HG03139 (cell line): ENCODE results near the gene ZCWPW2.

Experiments used
- ATAC-seq: cut with Tn5 transposase; IDR thresholded peaks from one replicate; pipeline ENCODE4 v1.9.1; 2021; ENCODE audit not compliant: unreplicated experiment

Gene ZCWPW2, protein sequence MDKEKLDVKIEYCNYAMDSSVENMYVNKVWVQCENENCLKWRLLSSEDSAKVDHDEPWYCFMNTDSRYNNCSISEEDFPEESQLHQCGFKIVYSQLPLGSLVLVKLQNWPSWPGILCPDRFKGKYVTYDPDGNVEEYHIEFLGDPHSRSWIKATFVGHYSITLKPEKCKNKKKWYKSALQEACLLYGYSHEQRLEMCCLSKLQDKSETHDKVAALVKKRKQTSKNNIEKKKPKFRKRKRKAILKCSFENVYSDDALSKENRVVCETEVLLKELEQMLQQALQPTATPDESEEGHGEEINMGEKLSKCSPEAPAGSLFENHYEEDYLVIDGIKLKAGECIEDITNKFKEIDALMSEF

DNA sequence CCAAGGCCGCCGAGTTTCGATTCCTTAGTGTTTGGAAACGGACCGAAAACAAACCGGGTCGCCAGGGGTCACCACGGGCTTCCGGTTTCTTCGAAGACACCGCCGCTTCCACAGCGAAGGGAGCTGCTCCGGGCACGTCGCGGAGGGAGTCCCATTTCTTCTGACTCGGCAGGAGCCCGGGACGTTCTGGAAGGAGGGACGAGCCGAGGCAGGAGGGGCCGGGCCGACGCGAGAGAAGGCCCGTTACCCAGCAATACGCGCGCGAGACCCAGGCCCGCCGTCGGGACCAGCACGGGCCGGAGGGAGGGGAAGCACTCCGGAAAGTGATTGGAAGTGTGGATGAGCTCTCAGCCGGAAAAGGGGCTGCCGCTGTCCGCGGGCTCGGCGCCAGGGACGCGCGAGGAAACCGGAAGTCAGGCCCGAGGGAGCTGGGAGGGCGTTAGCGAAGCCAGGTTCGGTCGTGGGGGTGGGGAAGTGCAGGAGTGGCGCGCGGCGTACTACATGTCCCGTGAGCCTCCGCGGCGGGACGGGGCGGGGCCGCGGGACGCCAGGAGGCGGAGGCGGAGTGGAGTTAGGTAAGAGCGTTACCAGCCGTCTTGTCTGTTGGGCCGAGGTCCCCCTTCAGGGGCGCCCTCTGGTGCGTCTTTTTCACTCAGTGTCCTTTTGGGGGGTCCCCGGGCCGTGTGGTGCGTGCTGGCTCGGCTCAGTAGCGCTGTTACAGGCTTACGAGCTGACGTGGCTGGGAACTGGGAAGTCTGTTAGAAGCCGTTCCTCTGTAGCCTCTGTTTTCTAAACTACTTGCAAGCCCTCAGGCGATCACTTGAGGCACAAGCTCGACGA is at the start of gene ZCWPW2, which contains the start of gene AZI2:
Gene ZCWPW2, plus strand, starts transcription at position 93 of the 840 bp plus-strand sequence. CDS start 64,348 bp downstream, outside the sequence.
Gene AZI2, minus strand, starts transcription at position 196 of the 840 bp plus-strand sequence. CDS start 8,207 bp downstream, outside the sequence.
- peak; percentile 92 for ATAC-seq

DNA sequence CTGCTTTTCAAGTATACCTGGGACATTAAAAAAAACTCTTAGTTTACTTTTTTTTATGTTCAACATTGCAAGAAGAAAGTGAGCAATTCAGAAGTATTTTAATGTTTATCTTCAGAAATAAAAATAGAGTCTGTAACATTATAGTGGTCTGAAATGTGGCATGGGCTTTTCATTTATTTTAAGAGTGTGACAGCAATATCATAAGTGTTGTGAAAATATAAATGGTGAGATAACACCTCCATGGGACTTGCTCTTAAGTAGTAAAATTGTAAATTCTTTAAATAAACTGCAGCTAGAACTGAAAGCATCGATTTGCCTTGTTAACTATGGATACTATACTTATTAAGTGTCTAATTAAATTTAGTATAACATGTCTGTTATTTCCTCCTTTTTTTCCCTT is 48.8 kb upstream of the ZCWPW2 start:
- no peak for ATAC-seq

DNA sequence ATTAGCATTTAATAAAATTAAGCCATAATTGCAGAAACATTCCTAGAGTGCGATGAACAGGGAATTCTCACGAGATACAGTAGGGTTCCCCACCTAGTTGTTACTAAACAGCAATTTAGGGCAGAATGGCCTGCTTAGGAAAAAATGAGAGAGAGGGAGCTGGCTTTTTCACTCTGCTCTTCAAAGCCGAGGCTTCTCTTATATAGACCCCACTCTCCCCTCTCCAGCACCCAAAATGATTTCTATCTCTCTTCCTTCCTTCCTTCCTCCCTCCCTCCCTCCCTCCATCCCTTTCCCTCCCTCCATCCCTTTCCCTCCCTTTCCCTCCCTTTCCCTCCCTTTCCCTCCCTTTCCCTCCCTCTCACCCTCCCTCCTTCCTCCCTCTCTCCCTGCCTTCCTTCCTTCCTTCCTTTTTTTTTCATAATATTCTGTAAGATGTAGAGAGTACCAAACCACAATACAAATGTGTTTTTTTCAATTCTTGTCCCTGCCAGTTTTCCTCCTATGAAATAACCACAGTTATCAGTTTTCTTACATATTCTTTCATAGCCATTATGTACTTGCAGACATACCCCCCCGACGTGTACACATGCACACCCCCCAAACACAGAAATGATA is 48.1 kb upstream of the ZCWPW2 start:
- no peak for ATAC-seq

DNA sequence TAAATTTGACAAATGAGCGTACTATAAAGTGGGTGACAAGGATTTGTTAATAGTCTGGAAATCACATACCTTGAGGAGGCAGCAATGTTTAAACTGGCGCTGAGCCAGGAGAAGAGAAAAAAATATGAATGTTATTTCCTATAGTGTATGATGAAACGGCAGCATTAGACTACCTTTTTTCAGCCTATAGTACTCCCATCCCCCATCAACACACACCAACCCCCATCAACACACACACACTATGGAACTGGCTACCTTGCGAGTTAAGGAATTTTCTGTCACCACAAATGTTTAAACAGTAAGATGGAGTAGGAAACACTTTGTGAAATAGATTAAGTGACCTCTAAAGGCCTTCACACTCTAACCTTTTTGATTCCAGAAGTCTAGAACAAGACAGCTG is 46.8 kb upstream of the ZCWPW2 start:
- ATAC-seq = no peak

DNA sequence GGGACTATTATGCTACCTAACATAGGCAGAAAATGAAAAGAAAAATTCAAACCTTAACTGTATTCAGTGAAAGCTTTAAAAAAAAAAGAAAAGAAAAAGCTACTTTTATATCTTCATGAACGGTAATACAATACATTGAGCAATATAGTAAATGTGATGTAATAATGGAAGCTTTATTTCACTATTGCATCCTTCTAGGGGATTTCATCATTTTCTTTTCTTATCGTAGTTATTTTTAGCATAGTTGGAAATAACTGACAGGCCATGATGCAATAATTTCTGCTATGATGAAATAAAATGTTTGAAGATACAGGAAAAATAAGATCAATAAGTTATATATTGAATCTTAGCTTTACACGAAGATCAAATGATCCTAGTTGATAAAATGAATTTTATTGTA is 40.3 kb upstream of the ZCWPW2 start:
- ATAC-seq = no peak

DNA sequence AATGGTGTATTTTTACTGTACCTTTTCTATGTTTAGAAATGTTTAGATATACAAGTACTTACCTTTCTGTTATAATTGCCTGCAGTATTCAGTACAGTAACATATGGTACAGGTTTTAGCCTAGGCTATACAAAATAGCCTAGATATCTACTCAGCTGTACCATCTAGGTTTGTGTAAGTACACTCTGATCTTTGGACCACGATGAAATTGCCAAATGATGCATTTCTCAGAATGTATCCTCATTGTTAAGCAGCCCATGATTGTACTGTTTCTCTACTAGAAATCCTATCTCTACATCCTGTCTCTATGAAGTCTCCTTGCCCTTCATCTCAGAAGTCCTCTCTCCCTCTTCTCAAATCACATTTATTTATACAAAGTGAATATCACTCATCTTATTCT is 32.8 kb upstream of the ZCWPW2 start:
- ATAC-seq = no peak

DNA sequence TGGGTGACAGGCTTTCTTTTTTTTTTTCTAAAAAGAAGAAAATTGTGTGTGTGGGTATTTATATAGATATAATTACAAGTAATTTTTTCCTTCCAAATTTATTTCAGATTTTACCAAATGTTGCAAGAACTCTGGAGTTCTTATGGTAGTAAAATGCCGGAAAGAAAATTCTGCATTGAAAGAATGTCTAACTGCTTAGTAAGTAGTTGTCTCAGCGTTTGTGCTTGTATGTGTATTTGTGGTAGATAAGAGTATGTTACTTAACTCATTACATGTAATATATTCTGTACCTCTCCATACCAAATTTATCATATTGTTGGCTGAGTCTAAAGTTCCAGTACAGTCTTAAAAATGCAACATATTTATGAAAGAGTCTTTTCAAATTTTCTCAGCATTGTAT is 32.3 kb upstream of the ZCWPW2 start:
- ATAC-seq = no peak

DNA sequence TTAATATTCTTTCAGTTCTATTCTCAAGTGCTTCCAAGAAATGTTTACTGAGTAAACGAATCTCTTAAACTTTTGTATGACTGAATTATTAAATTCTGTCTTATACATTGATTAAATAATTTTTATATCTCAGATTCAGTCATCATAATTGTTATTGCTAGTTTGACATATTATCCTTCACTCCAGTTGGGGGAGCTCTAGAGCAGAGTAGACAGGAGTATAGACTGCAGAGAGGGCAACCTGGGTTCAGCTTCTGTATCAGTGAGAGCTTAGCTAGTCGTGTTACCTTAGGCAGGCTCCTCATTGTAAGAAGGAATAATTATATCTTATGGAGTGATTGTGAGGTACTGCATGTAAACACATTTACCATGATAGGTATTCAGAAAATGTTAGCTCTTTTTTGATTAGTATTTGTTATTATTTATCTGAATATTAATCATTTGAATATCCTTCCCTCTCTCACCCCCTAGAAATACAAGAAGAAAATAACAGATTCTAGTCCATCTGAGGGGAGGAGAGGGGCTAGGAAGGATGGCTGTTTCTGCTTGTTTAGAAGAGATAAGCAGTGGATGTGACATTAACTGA is 31.0 kb upstream of the ZCWPW2 start:
- peak; percentile 86 for ATAC-seq

DNA sequence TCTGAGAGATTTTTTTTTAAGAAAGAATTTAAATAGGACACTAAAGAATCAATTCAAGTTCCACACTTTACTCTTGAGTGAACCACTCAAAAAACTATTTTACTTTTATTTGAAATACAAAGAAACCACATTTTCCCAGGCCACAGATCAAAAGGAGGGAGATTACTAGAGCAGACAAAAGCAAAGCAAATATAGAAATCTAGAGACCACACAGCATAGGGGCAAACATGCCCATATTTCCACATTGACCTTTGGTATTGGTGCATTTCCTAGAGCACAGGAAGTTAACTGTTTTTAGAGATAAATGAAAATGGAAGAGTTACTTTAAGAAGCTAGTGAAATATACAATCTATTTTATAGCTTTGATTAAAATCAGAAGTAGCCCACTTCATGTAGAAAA is 27.5 kb upstream of the ZCWPW2 start:
- no peak for ATAC-seq

DNA sequence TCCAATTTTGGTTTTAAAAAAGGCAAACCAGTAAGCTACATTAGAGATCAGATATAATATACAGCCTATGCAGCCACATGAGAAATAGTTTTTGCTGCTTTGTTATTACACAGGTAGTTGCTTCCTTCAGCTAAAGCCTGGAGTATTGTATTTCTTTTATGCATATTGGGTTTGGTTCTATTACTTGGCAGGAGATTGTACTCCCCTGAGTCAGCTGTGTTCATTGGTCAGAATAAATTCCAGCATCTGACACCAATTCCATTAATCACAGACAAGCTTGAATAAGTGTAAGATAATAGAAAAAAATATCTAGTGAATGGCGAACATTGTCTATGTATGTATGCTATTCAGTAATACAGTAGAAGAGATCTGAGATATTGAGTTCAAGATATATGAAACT is 26.1 kb upstream of the ZCWPW2 start:
- no peak for ATAC-seq

DNA sequence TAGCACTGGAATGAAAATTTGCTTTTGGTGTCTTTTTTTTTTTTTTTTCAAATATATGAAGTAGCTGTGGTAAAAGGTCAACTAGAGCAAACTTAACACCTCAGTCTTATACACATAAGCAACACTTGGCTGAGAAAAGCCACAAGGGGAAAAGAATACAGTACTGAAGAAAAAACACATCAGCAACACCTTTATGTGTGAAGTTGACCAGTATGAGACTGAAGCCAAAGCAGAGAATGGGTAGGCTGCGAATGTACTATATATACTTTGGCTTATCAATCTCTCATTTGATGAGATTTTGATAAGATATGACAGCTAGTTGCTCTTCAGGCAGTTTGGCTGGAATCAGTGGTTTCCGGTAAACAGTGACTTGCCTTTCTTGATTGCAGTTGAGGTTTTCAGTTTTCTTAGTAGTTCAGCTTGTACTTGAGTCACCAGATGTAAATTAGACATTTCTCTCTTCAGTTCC is 22.0 kb upstream of the ZCWPW2 start:
- peak; percentile 78 for ATAC-seq

DNA sequence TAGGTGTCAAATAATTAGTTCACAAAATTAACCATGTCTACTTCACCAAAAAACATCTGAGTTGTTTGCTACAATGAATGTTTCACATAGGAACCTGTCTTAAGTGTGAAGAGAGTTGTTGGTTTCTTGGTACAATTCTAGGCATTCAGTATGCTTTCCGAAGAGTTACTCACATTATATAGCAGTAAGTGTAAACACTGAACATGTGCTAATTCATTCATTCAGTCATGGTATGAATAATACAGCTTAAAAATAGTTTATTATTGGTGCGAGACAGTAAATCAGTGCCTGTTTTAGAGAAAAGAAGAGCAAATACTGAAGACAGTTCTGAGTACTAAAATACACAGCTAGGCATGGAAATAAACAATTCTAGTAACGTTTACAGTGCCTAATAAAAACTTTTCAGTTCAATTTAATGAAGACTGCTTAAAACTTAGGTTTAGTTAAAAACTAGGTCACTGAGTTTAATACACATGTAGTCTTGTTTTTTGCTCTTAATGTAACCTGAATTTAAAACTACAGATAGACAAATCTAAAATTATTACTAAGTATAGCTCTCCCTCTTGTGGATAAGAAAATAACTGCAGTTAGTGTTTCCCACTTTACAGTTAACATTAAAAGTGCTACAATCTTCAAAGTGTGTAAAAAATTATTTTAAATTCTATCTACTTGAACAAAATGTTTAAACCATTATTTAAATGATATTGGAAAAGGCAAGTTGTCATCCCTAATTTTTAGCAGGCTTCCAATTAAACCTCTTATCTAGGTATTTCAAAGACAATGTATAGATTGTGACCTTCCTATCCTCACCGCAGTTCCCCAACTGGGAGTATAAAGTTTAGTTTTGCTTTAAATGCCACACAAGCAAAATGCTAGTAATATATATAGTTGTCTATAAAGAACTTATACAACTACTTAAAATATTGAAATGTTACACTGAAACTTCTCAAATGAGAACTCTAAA is 20.1 kb upstream of the ZCWPW2 start:
- no peak for ATAC-seq

DNA sequence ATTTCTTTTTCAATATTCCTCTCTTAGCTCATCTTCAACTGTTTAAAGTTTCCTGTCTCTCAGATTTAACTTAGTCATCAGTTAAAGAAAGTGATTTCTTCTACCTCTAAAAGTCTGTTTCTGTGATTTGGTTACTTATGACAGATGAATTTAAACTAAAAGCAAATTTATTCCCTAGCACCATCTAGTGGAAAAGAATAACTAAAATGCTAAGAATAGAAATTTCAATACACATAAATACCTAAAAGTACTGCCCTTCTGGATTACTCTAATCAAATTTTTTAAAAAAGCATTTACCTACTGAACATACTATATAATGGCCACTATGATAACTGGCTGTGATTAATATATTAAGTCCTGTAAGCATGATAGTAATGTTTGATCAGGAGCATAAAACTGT is 14.0 kb upstream of the ZCWPW2 start:
- ATAC-seq = no peak

DNA sequence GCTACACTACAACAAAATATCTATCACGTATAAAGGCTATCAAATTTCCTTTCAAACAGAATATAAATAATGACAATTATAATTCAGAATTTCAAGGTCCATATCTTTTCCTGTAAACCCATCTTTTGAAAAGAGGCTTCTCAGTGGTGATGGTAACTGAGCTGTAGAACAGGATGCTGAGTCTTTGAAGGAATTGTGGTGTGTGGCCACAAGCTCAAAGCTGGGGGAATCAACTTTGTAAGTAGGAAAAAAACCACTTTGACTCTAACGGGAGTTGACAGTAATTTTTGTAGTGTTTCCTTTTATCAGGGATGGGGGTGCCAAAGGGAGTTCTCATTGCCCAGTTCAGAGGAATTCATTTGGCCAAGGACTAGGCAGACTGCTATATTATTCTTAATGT is 13.3 kb upstream of the ZCWPW2 start:
- ATAC-seq = no peak

DNA sequence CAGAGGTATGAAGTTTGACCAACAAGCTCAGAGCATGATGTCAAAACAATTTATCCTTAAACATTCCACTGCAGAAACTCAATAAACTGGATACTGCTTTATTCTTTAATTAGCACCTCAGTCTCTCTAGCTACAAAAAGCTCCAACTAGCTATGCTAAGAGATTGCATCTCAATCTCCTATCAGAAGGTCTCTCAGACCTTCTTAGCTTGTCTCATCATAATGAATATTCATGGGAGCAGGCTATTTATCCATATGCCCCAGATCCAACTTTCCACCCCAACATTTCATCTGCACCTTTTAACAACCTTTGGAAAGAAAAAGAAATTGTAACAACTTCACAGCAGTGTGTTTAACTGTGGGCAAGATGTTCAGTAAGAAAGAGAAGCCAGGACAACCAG is 11.3 kb upstream of the ZCWPW2 start:
- no peak for ATAC-seq

DNA sequence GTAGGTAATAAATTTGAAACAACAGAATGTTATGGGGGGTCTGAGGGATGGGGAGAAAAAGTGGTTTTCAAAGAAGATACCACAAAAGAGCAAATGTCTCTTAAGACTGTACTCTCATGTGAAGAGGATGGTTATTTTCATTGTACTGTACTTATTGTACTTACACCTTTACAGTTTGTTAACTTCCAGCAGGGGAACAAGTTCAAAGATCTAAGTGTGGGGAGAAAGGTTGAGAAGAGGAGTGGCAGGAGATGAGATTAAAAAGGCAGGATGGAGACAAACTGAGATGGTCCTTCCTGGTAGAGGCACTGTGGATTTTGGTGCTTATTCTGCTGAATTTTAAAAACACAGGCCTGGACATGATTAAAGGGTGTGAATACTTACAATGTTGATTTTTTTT is 5.4 kb upstream of the ZCWPW2 start:
- ATAC-seq = no peak

DNA sequence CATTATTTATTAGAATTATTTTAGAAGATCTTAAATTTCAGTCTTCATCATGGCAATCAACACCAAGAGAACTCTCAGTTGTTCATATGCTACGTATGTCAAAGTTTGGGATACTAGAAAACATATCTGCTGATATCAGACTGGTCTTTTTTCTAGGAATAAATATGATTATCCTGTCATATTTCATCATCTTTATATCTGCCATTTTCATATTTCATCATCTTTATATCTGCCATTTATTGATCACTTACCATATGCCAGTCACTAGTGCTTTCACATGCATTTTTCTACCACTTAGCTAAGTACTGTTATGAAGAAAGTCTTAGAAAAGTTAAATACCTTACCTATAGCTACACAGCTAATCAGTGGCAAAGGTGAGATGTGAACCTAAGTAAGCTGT is 2.8 kb upstream of the ZCWPW2 start:
- ATAC-seq = no peak

DNA sequence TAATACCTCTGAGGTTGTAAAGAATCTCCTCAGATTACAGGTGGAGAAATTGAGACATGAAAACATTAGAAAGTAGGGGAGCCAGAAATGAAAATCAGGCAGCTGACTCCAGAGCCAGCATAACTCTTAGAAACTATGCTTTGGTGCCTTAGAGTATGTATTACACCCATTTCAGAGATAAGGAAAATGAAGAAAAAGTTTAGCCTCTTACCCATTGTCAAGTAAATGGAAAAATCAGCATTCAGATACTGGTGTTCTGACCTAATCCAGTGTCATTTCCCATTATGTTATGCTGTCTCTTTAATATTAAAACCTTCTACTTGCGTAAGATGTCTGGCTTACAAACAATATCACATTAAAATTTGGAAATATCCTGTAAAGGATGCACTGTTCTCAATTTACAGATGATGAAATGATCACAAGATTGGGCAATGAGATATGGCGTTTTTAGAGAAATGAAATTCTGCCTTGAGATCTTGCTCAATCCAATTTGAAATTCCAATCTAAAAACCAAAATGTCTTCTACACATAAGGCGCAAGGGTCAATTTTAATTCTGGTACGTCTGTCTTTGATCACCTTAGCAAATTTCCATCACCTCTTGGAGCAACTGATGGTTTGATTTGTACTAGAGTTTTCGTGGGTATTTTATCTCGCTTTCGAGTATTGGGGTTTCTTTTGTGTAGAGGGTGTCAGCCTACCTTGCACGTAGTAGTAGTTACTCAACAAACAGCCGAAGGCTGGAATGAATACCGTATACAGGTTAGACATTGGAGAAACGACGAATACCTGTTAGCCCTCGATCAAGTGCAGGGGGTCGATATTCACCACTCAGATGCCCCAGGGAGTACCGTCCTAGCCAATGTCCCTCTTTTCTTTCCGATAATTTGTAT is 902 bp upstream of the ZCWPW2 start:
- ATAC-seq = no peak

DNA sequence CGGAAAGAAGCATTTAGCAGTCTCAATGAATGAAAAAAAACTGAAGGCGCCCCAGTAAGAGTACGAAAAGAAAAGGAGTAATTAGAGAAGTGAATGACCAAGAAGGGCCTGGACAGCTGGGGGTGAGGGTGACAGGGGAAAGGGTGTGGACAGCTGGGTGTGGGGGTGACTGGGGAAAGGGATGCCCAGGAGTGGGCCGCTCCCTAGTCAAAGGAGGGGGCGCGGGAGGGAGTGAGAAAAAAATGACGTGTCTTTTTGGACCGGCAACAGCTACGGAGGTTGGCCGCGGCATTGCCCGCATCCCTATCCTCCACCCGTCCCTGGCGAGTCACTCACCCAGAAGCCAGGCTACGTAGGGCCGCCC is 274 bp upstream of the ZCWPW2 start:
- no peak for ATAC-seq
